HEK293 (cell line): ENCODE results near the gene IL31RA.
A peak's percentile ranks its signal among the peaks of the same experiment; 100 is the strongest.

Source experiments
- CTCF ChIA-PET: fragments of 350-600 bp; formaldehyde crosslinking; extraction: SDS; loops from one replicate; lab custom pipeline; 2021; ENCODE audit warnings: antibody characterized with exemption; lab: Yijun Ruan, JAX
- POLR2A ChIA-PET: fragments of 300-600 bp; formaldehyde crosslinking; extraction: SDS; loops from one replicate; lab custom pipeline; 2020; ENCODE audit warnings: antibody characterized with exemption, inconsistent platforms; lab: Yijun Ruan, JAX
- H3K27ac ChIP-seq: fragments of 200-500 bp; sonication (Bioruptor generic); 2 replicates; pipeline ENCODE4 v1.5.1; 2014; ENCODE audit warnings: low read depth, low read length, control low read depth, inconsistent platforms; ENCODE audit errors: extremely low read depth
- H3K36me3 ChIP-seq, 2 experiments: fragments of 200-500 bp in 1 of 2; sonication (Bioruptor generic) in 1 of 2; 1 replicate in 1 of 2; 2 replicates in 1 of 2; pipeline ENCODE4 v1.5.1; 2014 to 2017; ENCODE audit warnings: inconsistent platforms in 2 of 2, low read length in 2 of 2; ENCODE audit not compliant: control insufficient read depth in 2 of 2, insufficient read depth in 1 of 2
- H3K4me1 ChIP-seq: fragments of 200-500 bp; sonication (Bioruptor generic); 2 replicates; pipeline ENCODE4 v1.5.1; 2014; ENCODE audit warnings: mild to moderate bottlenecking, low read length, inconsistent platforms; ENCODE audit not compliant: control insufficient read depth, insufficient read depth
- H3K4me3 ChIP-seq: 2 replicates; pipeline ENCODE4 v1.5.1; 2011; ENCODE audit warnings: low read depth, mild to moderate bottlenecking, control low read depth, low read length, moderate library complexity
- H3K9me3 ChIP-seq: fragments of 200-500 bp; sonication (Bioruptor generic); 2 replicates; pipeline ENCODE4 v1.5.1; 2014; ENCODE audit warnings: low read depth, low read length, inconsistent platforms; ENCODE audit not compliant: control insufficient read depth, insufficient read depth
- EGR2 ChIP-seq: fragments of 450-650 bp; formaldehyde crosslinking; IDR thresholded peaks from 2 replicates; pipeline ENCODE4 v1.5.1; 2016; ENCODE audit warnings: low read depth, missing biosample characterization, missing genetic modification characterization
- FEZF1 ChIP-seq: fragments of 450-650 bp; formaldehyde crosslinking; IDR thresholded peaks from 2 replicates; pipeline ENCODE4 v1.5.1; 2016; ENCODE audit warnings: missing biosample characterization, missing genetic modification characterization
- MYNN ChIP-seq: fragments of 450-650 bp; formaldehyde crosslinking; IDR thresholded peaks from 2 replicates; pipeline ENCODE4 v1.5.1; 2016; ENCODE audit warnings: missing biosample characterization, missing genetic modification characterization, borderline replicate concordance
- MZF1 ChIP-seq: fragments of 450-650 bp; formaldehyde crosslinking; IDR thresholded peaks from 2 replicates; pipeline ENCODE4 v1.5.1; 2017; ENCODE audit warnings: missing biosample characterization, missing genetic modification characterization, borderline replicate concordance
- WT1 ChIP-seq: fragments of 450-650 bp; formaldehyde crosslinking; IDR thresholded peaks from 2 replicates; pipeline ENCODE4 v1.5.1; 2016; ENCODE audit warnings: missing biosample characterization, missing genetic modification characterization
- ZBTB1 ChIP-seq: fragments of 450-650 bp; formaldehyde crosslinking; IDR thresholded peaks from 2 replicates; pipeline ENCODE4 v1.5.1; 2016; ENCODE audit warnings: missing biosample characterization, missing genetic modification characterization
- ZEB2 ChIP-seq: fragments of 450-650 bp; formaldehyde crosslinking; IDR thresholded peaks from 2 replicates; pipeline ENCODE4 v1.5.1; 2016; ENCODE audit warnings: missing biosample characterization, missing genetic modification characterization
- ZNF266 ChIP-seq: fragments of 450-650 bp; formaldehyde crosslinking; IDR thresholded peaks from 2 replicates; pipeline ENCODE4 v1.5.1; 2016; ENCODE audit warnings: missing biosample characterization, missing genetic modification characterization, low read depth
- ZNF292 ChIP-seq: fragments of 450-650 bp; formaldehyde crosslinking; IDR thresholded peaks from 2 replicates; pipeline ENCODE4 v1.5.1; 2016; ENCODE audit warnings: low read depth, missing biosample characterization, missing genetic modification characterization, borderline replicate concordance
- ZNF341 ChIP-seq: fragments of 450-650 bp; formaldehyde crosslinking; IDR thresholded peaks from 2 replicates; pipeline ENCODE4; 2016; ENCODE audit warnings: low read depth, missing biosample characterization, missing genetic modification characterization
- ZNF354C ChIP-seq: fragments of 450-650 bp; formaldehyde crosslinking; IDR thresholded peaks from 2 replicates; pipeline ENCODE4 v1.5.1; 2016; ENCODE audit warnings: missing biosample characterization, missing genetic modification characterization, low read depth, borderline replicate concordance
- ZNF366 ChIP-seq: fragments of 450-650 bp; formaldehyde crosslinking; conservative IDR thresholded peaks from 2 replicates; pipeline ENCODE4 v1.5.1; 2016; ENCODE audit warnings: missing biosample characterization, missing genetic modification characterization
- ZNF394 ChIP-seq: fragments of 450-650 bp; formaldehyde crosslinking; IDR thresholded peaks from 2 replicates; pipeline ENCODE4 v1.5.1; 2016; ENCODE audit warnings: missing biosample characterization, missing genetic modification characterization, mild to moderate bottlenecking, moderate library complexity, borderline replicate concordance
- ZNF473 ChIP-seq: fragments of 450-650 bp; formaldehyde crosslinking; IDR thresholded peaks from 2 replicates; pipeline ENCODE4 v1.5.1; 2017; ENCODE audit warnings: missing biosample characterization, missing genetic modification characterization
- ZNF548 ChIP-seq: fragments of 450-650 bp; formaldehyde crosslinking; IDR thresholded peaks from 2 replicates; pipeline ENCODE4 v1.5.1; 2016; ENCODE audit warnings: missing biosample characterization, missing genetic modification characterization
- ZNF558 ChIP-seq: fragments of 450-650 bp; formaldehyde crosslinking; IDR thresholded peaks from 2 replicates; pipeline ENCODE4 v1.5.1; 2016; ENCODE audit warnings: missing biosample characterization, missing genetic modification characterization
- ZNF596 ChIP-seq: fragments of 450-650 bp; IDR thresholded peaks from 2 replicates; pipeline ENCODE4 v1.5.0; 2018; ENCODE audit warnings: missing biosample characterization, mild to moderate bottlenecking, missing genetic modification characterization, moderate library complexity
- ZNF624 ChIP-seq: fragments of 450-650 bp; formaldehyde crosslinking; IDR thresholded peaks from 2 replicates; pipeline ENCODE4 v1.5.1; 2017; ENCODE audit warnings: missing biosample characterization, missing genetic modification characterization
- ZNF670 ChIP-seq: fragments of 450-650 bp; formaldehyde crosslinking; IDR thresholded peaks from 2 replicates; pipeline ENCODE4 v1.5.1; 2016; ENCODE audit warnings: missing biosample characterization, missing genetic modification characterization, low read depth
- ZNF768 ChIP-seq: fragments of 450-650 bp; formaldehyde crosslinking; IDR thresholded peaks from 2 replicates; pipeline ENCODE4 v1.5.1; 2018; ENCODE audit warnings: missing biosample characterization, mild to moderate bottlenecking, missing genetic modification characterization
- ZSCAN16 ChIP-seq: fragments of 450-650 bp; formaldehyde crosslinking; IDR thresholded peaks from 2 replicates; pipeline ENCODE4 v1.5.1; 2016; ENCODE audit warnings: missing biosample characterization, missing genetic modification characterization
- TF ChIP-seq, protein P1 (sequence below): fragments of 450-650 bp; formaldehyde crosslinking; conservative IDR thresholded peaks from 2 replicates; pipeline ENCODE4 v1.5.1; 2016; ENCODE audit warnings: low read depth, missing biosample characterization, missing genetic modification characterization
- TF ChIP-seq, protein P2 (sequence below): fragments of 450-650 bp; formaldehyde crosslinking; IDR thresholded peaks from 2 replicates; pipeline ENCODE4 v1.5.0; 2017; ENCODE audit warnings: missing biosample characterization, missing genetic modification characterization, borderline replicate concordance
- TF ChIP-seq, protein P3 (sequence below): fragments of 450-650 bp; formaldehyde crosslinking; optimal IDR thresholded peaks from 2 replicates; pipeline ENCODE3; 2016; ENCODE audit warnings: missing biosample characterization, mild to moderate bottlenecking, missing genetic modification characterization

The IL31RA gene

DNA sequence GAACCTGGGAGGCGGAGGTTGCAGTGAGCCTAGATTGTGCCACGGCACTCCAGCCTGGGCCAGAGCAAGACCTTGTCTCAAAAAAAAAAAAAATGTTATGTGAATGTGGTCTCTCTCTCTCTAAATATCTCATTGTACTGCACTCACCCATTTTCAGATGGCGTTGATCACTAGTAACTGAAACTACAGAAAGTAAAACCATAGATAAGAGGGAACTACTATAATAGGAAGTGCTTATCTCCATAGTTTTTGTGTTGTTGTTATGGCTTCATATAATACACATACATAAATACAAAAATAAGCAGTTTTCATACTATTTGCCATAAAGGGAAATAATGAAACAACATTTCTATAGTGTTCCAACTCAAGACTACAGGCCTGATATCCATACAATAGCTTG lies 9.1 kb downstream of the IL31RA start:
- Histone ChIP-seq H3K9me3 (no peaks in the 10 kb centered on the region), H3K27ac (no peak overlapping the region), H3K4me3 (no peak overlapping the region), H3K36me3 (no peaks in the 10 kb centered on the region), H3K4me1 (no peaks in the 10 kb centered on the region)
- TF ChIP-seq ZBTB1 (tag by site-specific recombination) (no peak), ZNF548 (tag by site-specific recombination) (no peak), ZSCAN16 (tag by site-specific recombination) (no peak), ZNF624 (tag by site-specific recombination) (no peak), ZNF558 (no peak), ZNF341 (tag by site-specific recombination) (no peak), ZNF366 (tag by site-specific recombination) (no peak), ZNF354C (tag by site-specific recombination) (no peak), MYNN (tag by site-specific recombination) (no peak), MZF1 (tag by site-specific recombination) (no peak)
- ChIA-PET CTCF (no interaction called here), POLR2A (no interaction called here)

DNA sequence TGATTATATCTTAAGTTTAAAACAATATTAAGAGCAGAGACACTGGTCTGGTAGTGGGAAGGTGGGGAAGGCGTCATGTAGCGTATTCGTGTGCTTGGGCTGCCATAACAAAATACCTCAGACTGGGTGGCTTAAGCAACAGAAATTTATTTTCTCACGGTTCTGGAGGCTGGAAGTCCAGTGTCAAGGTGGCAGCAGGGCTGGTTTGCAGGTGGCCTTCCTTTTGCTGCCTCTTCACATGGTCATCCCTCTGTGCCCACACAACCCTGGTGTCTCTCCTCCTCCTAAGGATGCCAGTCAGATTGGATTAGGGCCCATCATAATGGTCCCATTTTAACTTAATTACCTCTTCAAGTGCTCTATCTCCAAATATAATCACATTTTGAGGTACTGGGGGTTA lies 9.6 kb downstream of the IL31RA start:
- TF ChIP-seq ZNF548 (tag by site-specific recombination) = peak; percentile 95
- TF ChIP-seq ZNF292 (tag by site-specific recombination) = no peak
- ChIA-PET POLR2A (no interaction called here), CTCF (no interaction called here)
- no peaks in the 10 kb centered on the region for H3K9me3 ChIP-seq
- H3K36me3 ChIP-seq = no peaks in the 10 kb centered on the region
- no peak overlapping the region for H3K27ac ChIP-seq
- H3K4me3 ChIP-seq = no peak overlapping the region
- H3K4me1 ChIP-seq = no peaks in the 10 kb centered on the region

DNA sequence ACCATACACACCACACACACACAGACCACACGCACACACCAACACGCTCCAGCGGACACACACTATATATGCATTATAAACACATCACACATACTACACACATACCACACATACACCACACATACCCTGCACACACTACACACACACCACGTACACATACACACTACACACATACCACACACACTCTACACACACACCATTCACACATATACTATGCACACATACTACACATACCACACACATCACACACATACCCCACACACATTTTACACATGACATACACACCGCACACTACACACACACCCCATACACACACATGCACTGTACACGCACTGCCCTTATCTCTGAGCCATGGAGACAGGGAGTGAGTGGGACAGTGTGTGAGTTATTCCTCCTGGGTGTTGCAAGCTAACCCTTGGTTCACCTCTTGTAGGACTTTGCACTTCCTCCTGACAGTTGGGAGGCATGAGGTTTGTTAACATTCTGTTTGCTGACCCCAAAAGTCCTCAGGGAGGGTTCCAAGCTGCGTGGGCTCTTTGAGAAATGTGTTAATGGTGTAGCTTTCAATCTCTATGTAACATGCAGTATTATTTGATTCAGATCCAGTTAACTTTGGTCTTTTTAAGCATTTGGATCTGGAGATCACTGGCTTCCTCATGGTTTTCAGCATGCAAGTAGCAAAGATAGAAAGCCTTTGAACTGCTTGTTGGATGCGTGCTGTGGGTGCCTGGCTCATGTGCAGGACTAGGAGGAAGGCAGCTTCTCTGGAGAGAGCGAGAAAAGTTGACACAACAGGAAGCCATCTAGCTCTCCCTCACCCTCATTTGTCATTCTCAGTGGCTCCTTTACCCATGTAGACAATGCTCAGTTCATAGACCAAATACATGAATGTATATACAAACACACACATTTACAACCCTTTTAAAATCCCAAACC lies 13.7 kb downstream of the IL31RA start:
- no peaks in the 10 kb centered on the region for H3K4me1 ChIP-seq
- H3K9me3 ChIP-seq = no peaks in the 10 kb centered on the region
- H3K4me3 ChIP-seq = no peak overlapping the region
- H3K36me3 ChIP-seq = no peaks in the 10 kb centered on the region
- POLR2A ChIA-PET = interaction anchor here (0.6 kb wide), 1 partner anchor 364 kb away, joined by 6 read pairs; no protein-coding TSS in a partner anchor
- CTCF ChIA-PET = no interaction called here
- no peak overlapping the region for H3K27ac ChIP-seq
- TF ChIP-seq ZNF473 = 0 out of 2 replicates have a peak, but pooled peaks have one; percentile 1
- TF ChIP-seq EGR2 = no peak
- TF ChIP-seq ZNF341 (tag by site-specific recombination) = no peak
- TF ChIP-seq WT1 (tag by site-specific recombination) = no peak
- TF ChIP-seq ZNF768 (tag by site-specific recombination) = no peak
- TF ChIP-seq ZNF596 (tag by site-specific recombination) = no peak
- no peak for TF ChIP-seq ZEB2 (tag by site-specific recombination)
- TF ChIP-seq ZNF394 (tag by site-specific recombination) = no peak
- TF ChIP-seq, protein P1, sequence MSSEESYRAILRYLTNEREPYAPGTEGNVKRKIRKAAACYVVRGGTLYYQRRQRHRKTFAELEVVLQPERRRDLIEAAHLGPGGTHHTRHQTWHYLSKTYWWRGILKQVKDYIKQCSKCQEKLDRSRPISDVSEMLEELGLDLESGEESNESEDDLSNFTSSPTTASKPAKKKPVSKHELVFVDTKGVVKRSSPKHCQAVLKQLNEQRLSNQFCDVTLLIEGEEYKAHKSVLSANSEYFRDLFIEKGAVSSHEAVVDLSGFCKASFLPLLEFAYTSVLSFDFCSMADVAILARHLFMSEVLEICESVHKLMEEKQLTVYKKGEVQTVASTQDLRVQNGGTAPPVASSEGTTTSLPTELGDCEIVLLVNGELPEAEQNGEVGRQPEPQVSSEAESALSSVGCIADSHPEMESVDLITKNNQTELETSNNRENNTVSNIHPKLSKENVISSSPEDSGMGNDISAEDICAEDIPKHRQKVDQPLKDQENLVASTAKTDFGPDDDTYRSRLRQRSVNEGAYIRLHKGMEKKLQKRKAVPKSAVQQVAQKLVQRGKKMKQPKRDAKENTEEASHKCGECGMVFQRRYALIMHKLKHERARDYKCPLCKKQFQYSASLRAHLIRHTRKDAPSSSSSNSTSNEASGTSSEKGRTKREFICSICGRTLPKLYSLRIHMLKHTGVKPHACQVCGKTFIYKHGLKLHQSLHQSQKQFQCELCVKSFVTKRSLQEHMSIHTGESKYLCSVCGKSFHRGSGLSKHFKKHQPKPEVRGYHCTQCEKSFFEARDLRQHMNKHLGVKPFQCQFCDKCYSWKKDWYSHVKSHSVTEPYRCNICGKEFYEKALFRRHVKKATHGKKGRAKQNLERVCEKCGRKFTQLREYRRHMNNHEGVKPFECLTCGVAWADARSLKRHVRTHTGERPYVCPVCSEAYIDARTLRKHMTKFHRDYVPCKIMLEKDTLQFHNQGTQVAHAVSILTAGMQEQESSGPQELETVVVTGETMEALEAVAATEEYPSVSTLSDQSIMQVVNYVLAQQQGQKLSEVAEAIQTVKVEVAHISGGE = no peak
- TF ChIP-seq, protein P2, sequence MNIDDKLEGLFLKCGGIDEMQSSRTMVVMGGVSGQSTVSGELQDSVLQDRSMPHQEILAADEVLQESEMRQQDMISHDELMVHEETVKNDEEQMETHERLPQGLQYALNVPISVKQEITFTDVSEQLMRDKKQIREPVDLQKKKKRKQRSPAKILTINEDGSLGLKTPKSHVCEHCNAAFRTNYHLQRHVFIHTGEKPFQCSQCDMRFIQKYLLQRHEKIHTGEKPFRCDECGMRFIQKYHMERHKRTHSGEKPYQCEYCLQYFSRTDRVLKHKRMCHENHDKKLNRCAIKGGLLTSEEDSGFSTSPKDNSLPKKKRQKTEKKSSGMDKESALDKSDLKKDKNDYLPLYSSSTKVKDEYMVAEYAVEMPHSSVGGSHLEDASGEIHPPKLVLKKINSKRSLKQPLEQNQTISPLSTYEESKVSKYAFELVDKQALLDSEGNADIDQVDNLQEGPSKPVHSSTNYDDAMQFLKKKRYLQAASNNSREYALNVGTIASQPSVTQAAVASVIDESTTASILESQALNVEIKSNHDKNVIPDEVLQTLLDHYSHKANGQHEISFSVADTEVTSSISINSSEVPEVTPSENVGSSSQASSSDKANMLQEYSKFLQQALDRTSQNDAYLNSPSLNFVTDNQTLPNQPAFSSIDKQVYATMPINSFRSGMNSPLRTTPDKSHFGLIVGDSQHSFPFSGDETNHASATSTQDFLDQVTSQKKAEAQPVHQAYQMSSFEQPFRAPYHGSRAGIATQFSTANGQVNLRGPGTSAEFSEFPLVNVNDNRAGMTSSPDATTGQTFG (tag by site-specific recombination) = no peak
- 0 out of 2 replicates have a peak, but pooled peaks have one; percentile 3 for TF ChIP-seq ZNF266
- no peak for TF ChIP-seq ZNF670
- TF ChIP-seq, protein P3, sequence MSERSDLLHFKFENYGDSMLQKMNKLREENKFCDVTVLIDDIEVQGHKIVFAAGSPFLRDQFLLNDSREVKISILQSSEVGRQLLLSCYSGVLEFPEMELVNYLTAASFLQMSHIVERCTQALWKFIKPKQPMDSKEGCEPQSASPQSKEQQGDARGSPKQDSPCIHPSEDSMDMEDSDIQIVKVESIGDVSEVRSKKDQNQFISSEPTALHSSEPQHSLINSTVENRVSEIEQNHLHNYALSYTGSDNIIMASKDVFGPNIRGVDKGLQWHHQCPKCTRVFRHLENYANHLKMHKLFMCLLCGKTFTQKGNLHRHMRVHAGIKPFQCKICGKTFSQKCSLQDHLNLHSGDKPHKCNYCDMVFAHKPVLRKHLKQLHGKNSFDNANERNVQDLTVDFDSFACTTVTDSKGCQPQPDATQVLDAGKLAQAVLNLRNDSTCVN (tag by site-specific recombination) = peak; percentile 0
- TF ChIP-seq FEZF1 = no peak
